ENCODE results near the gene KCNIP4. TPM values are rescaled to one million over a fixed set of nuclear protein-coding genes. Genes with fewer than 3 reads are reported as not detected.
A peak's percentile ranks its signal among the peaks of the same experiment; 100 is the strongest.

KCNIP4 gene
- total and polyA plus RNA-seq, 2 of the 8 experiments (the other 6 are each of a cell fraction or from before 2014, with no cell fraction given): 0.06 TPM; not detected in 1

- TF ChIP-seq CHD7 (IDR thresholded peaks at IDR 0.05; ENCODE audit: insufficient replicate concordance, low read length) (no peak), EZH2 (IDR thresholded peaks at IDR 0.05; ENCODE audit: low read depth, low read length, severe bottlenecking) (no peak), TBP (IDR thresholded peaks at IDR 0.05; ENCODE audit: low read depth, low read length) (no peak), CHD2 (IDR thresholded peaks at IDR 0.05; ENCODE audit: low read length) (no peak), EGR1 (IDR thresholded peaks at IDR 0.05; ENCODE audit: borderline replicate concordance, low read depth, low read length) (no peak), USF2 (IDR thresholded peaks at IDR 0.05; ENCODE audit: low read length) (no peak), POU5F1 (IDR thresholded peaks at IDR 0.05; ENCODE audit: low read depth, low read length) (no peak), RAD21 (IDR thresholded peaks at IDR 0.05 in 1 of 2, conservative IDR thresholded peaks at IDR 0.05 in 1 of 2; ENCODE audit: low read depth in 2 of 2, low read length in 2 of 2) (peak in 1 of 2 experiments; percentile 16; a peak in 1 of 4 replicates), SRF (IDR thresholded peaks at IDR 0.05; ENCODE audit: low read depth, low read length) (peak; percentile 50; the same call in 1 of the 2 replicates), SP2 (IDR thresholded peaks at IDR 0.05; ENCODE audit: low read length) (no peak), JUND (IDR thresholded peaks at IDR 0.05; ENCODE audit: low read length) (no peak)
Measured at GRCh38 chr4:20987191-20987590, 961.4 kb downstream of the KCNIP4 start (continued).

All from H1 (cell line).